Measurements from ENCODE around the gene SLC6A17.

The SLC6A17 gene

DNA sequence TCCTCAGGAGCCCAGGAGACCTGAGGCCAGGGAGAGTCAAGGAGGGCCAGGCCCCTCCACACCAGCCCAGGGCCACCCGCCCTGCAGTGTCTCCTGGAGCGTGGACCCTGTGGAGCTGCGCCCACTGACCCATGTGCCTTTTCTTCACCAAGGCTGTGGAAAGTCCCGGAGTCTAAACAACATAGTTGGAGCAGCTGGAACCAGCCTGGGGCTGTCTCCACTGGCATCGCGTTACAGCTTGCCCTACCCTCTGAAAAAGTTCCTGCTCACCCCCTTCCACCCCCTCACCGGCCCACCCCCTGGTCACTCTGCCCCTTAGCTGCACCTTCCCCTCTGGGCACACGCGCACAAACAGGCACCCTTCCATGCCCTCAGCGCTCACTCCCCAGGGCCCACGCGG lies 78.1 kb downstream of the SLC6A17 start:
- no peak for DNase-seq (ENCODE audit: low spot score)
- TF ChIP-seq, protein P1, sequence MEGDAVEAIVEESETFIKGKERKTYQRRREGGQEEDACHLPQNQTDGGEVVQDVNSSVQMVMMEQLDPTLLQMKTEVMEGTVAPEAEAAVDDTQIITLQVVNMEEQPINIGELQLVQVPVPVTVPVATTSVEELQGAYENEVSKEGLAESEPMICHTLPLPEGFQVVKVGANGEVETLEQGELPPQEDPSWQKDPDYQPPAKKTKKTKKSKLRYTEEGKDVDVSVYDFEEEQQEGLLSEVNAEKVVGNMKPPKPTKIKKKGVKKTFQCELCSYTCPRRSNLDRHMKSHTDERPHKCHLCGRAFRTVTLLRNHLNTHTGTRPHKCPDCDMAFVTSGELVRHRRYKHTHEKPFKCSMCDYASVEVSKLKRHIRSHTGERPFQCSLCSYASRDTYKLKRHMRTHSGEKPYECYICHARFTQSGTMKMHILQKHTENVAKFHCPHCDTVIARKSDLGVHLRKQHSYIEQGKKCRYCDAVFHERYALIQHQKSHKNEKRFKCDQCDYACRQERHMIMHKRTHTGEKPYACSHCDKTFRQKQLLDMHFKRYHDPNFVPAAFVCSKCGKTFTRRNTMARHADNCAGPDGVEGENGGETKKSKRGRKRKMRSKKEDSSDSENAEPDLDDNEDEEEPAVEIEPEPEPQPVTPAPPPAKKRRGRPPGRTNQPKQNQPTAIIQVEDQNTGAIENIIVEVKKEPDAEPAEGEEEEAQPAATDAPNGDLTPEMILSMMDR (IDR thresholded peaks at IDR 0.05; ENCODE audit: extremely low read depth, missing control alignments), result no peak

DNA sequence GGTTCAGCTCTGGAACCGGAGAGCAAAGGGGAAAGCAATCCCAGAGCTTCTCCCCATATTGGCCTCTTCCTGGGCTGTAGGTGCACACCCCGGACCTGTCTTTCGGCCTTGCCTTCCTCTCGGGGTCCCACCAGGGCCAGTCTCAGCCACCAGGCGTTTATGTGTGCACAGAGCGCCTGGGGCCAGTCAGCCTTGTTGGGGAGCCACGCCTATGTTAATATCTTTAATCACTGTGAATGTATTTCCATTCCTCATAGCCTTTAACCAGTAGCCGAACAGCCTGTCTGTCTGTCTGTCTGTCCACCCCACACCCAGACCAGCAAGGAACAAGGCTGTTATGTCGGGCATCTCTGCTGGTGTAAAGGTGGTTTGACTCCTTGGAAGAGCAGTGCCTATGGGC lies 78.6 kb downstream of the SLC6A17 start:
- TF ChIP-seq, protein P1 (IDR thresholded peaks at IDR 0.05; ENCODE audit: extremely low read depth, missing control alignments), result no peak

DNA sequence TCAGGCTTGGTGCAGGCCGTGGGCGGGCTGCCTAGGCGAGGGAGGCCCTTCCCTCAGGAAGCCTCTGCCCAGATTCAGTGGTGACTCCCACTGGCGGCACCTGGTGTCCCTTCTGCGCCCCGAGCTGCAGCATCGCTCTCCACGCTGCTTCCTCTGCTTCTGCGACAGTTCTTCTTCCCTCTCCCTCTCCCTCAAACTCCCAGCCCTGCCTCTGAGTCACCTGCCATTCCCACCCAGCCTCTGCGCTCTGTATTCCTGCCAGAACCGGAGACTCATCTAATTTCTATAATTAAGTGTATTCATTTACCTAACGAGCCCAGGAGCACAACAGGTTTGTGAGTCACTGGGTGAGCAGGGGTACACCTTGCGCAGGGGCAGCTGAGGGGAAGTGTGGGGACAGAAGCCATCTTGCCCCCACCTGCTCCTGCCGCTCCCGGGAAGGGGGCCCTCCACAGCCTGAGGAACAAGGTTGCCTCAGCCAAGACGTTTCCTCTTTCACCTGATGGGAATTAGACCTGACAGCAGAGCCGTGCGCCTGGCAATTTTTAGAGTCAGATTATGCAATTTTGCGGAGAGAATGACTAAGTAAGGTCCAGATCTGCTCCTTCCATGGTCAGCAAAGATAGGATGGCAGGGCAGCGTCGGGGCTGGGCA lies 79.2 kb downstream of the SLC6A17 start:
- TF ChIP-seq, protein P1 (IDR thresholded peaks at IDR 0.05; ENCODE audit: extremely low read depth, missing control alignments), result no peak
- no peak for DNase-seq (ENCODE audit: low spot score)

More for the DNA sequence above, 78.6 kb downstream of the SLC6A17 start:
- DNase-seq (ENCODE audit: low spot score), result no peak

DNA sequence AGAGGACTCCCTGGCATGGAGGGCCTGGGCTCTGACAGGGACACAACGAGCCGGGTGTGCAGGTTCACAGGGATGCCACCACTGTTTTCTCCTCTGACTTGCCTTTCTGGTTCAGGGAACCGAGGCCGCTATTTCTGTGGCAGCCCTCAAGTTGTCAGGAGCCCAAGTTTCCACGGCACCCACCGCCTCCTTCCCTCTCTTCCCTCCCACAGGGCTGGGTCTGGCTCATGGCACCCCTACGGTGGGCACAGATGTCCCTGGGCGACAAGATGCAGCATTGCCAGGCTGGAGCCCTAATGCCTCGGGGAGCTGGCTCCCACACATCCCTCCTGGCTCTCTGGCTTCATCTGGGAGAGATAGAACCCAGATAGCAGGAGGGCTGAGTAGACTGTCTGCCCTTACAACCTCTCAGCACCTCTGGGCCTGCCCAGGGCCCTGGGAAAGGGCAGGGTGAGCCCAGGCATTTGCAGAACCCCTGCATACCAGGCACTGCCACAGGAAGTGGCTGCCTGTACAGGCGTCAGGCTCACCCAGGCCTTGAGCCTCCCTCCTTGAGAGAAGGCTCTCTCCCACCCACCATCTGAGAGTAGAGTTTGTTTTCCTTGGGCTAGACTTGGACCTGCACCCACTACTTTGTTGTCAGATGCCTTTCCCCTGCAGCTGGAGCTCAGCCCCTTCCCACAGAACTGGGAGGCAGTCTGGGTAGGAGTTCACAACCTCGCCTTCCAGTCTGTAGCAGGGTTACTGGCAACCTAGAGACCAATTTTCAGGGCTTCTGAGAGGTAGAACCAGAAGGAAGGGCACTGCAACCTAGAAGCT lies 80.3 kb downstream of the SLC6A17 start:
- no peak for DNase-seq (ENCODE audit: low spot score)
- TF ChIP-seq, protein P1 (IDR thresholded peaks at IDR 0.05; ENCODE audit: extremely low read depth, missing control alignments), result no peak

DNA sequence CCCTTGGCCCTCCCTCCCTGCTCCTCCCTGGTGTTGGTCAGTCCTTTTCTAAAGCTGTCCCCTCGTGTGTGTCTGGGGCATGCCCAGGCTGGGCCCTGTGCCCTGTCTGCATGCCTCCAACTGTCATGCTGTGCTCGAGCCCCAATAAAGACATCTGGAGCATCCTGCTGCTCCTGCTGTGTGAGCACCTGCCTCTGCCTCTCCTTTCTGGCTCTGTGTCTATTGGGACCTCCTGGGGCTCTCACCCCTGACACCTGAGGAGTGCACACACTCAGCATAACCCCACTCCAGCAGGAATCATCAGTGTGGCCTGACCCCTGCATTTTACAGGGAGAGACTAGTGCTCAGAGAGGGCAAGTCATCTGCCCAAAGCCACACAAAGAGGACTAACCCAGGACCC lies 83.6 kb downstream of the SLC6A17 start:
- no peak for DNase-seq (ENCODE audit: low spot score)
- TF ChIP-seq, protein P1 (IDR thresholded peaks at IDR 0.05; ENCODE audit: extremely low read depth, missing control alignments), result no peak

DNA sequence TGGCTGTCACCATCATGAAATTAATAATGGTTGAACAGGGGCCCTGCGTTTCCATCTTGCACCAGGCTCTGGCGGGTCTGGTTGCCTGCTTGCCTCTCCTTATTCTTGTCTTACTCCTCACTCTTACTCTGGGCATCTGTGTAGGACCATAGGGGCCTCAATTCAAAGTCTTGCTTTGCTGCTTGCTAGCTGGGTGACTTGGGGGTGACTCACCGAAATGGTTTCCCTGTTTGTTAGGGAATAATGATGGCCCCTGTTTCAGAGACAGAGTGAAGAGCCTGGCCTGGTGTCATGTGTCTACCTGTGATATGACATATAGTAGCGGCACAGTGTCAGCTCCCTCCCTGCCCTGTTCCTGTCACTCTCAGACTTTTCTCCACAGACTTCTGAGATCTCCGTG lies 84.4 kb downstream of the SLC6A17 start:
- TF ChIP-seq, protein P1 (IDR thresholded peaks at IDR 0.05; ENCODE audit: extremely low read depth, missing control alignments), result no peak

DNA sequence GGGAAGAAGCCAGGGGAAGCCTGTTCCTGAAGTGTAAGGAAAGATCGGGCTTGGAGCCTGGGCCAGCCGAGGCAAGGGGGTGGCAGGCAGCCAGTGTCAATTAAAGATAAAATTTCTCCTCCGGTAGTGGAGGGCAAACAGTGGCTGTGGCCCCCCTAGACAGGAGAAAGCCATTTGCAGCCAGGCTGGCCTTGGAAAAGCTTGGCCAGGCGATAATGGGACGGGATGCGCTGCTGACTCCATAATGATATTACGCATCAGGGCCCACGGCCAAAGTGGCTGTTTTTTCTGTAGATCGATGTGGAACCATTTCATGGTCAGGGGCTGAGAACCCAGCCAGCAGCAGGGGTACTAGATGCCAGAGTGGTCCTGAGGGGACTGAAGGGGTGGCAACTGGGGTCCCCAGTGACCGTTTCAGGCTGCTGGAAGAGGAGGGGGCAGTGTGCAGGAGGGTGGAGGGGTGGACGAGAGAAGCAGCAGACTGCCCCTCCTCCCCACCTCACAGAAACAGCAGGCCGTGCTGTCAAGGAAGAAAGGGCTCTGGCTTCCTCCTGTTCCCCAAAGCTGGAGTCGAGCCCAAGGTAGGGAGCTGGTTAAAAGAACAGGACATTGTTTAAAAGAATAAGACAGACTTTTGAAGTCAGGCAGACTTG lies 85.0 kb downstream of the SLC6A17 start:
- TF ChIP-seq, protein P1 (IDR thresholded peaks at IDR 0.05; ENCODE audit: extremely low read depth, missing control alignments), result no peak
- no peak for DNase-seq (ENCODE audit: low spot score)

More for the DNA sequence above, 84.4 kb downstream of the SLC6A17 start:
- DNase-seq (ENCODE audit: low spot score), result no peak

All from GM20000 (cell line).